HEK293 (cell line): Measurements from ENCODE around the gene SPC24.

Source experiments
- CTCF ChIP-seq: fragments of 450-650 bp; formaldehyde crosslinking; IDR thresholded peaks from 2 replicates; pipeline ENCODE4 v1.5.1; 2016; ENCODE audit warnings: missing biosample characterization, missing genetic modification characterization
- PRDM1 ChIP-seq: fragments of 450-650 bp; formaldehyde crosslinking; IDR thresholded peaks from 2 replicates; pipeline ENCODE4; 2016; ENCODE audit warnings: missing biosample characterization, missing genetic modification characterization
- SP3 ChIP-seq: fragments of 450-650 bp; formaldehyde crosslinking; IDR thresholded peaks from 2 replicates; pipeline ENCODE4 v1.5.1; 2016; ENCODE audit warnings: missing biosample characterization, missing genetic modification characterization
- ZNF707 ChIP-seq: fragments of 450-650 bp; formaldehyde crosslinking; IDR thresholded peaks from 2 replicates; pipeline ENCODE4 v1.5.1; 2016; ENCODE audit warnings: missing biosample characterization, missing genetic modification characterization
- ZNF768 ChIP-seq: fragments of 450-650 bp; formaldehyde crosslinking; IDR thresholded peaks from 2 replicates; pipeline ENCODE4 v1.5.1; 2018; ENCODE audit warnings: missing biosample characterization, mild to moderate bottlenecking, missing genetic modification characterization

GRCh38 chr19:11155373-11156120 lies at the start of gene SPC24:
- TF ChIP-seq ZNF768 (tag by site-specific recombination) (no peak; the same call in 1 of the 2 replicates), SP3 (tag by site-specific recombination) (peak; percentile 81), PRDM1 (tag by site-specific recombination) (no peak), ZNF707 (tag by site-specific recombination) (no peak), CTCF (tag by site-specific recombination) (peak; percentile 91)
